22Rv1 (cell line): Measurements from ENCODE around the gene ZNF883.

Experiments
- H3K27ac ChIP-seq: fragments of 450-650 bp; 2 replicates; pipeline ENCODE4 v1.5.1; 2017
- CTCF ChIP-seq: fragments of 450-650 bp; IDR thresholded peaks from 2 replicates; pipeline ENCODE4 v1.5.1; 2017; ENCODE audit warnings: mild to moderate bottlenecking
- ZFX ChIP-seq: fragments of 450-650 bp; IDR thresholded peaks from 2 replicates; pipeline ENCODE4 v1.6.1; 2017; ENCODE audit warnings: antibody characterized with exemption, borderline replicate concordance

The ZNF883 gene

GRCh38 chr9:112955550-112955949, 56.4 kb downstream of the ZNF883 start:
- TF ChIP-seq ZFX (no peak), CTCF (no peak)

GRCh38 chr9:112945620-112946208, 66.3 kb downstream of the ZNF883 start:
- peak; percentile 82 for TF ChIP-seq CTCF
- TF ChIP-seq ZFX: no peak
- no peak overlapping the region for H3K27ac ChIP-seq

More at GRCh38 chr9:112955550-112955949, 56.4 kb downstream of the ZNF883 start:
- no peak overlapping the region for H3K27ac ChIP-seq

- TF ChIP-seq CTCF: no peak
- TF ChIP-seq ZFX: no peak
- no peak overlapping the region for H3K27ac ChIP-seq
Measured at GRCh38 chr9:112939418-112939817, 72.6 kb downstream of the ZNF883 start.

- no peak overlapping the region for H3K27ac ChIP-seq
- TF ChIP-seq ZFX (no peak), CTCF (no peak)
Measured at GRCh38 chr9:112933696-112934095, 78.3 kb downstream of the ZNF883 start.

- TF ChIP-seq CTCF (peak; percentile 74), ZFX (no peak)
- H3K27ac ChIP-seq: no peak overlapping the region
Measured at GRCh38 chr9:112925058-112925641, 86.8 kb downstream of the ZNF883 start.

GRCh38 chr9:112921549-112921948, 90.4 kb downstream of the ZNF883 start:
- H3K27ac ChIP-seq: no peak overlapping the region
- TF ChIP-seq ZFX: no peak
- peak; percentile 48 for TF ChIP-seq CTCF

- TF ChIP-seq ZFX: no peak
- no peak for TF ChIP-seq CTCF
- H3K27ac ChIP-seq: no peak overlapping the region
Measured at GRCh38 chr9:112917987-112918362, 94.0 kb downstream of the ZNF883 start.
